IPS DF 19.7 (cell line): ENCODE data around the gene TSPAN32.
"Not testable (repeated sequence)": the region's sequence is repeated elsewhere in the genome, so short reads cannot be mapped to it uniquely, and the experiment has no call there.

ENCODE experiments used
- DNase-seq: peaks from one replicate; pipeline ENCODE4 v3.0.0-alpha.2; 2013; ENCODE audit warnings: low read depth, low spot score

TSPAN32 gene

GRCh38 chr11:2267306-2267850, 34.4 kb upstream of the TSPAN32 start:
- no peak for DNase-seq

- no peak for DNase-seq
Observed at GRCh38 chr11:2267851-2268728, 33.7 kb upstream of the TSPAN32 start.

- no peak for DNase-seq
Observed at GRCh38 chr11:2268729-2269600, 32.8 kb upstream of the TSPAN32 start.

- peak; percentile 77 for DNase-seq
Observed at GRCh38 chr11:2269601-2270321, 32.1 kb upstream of the TSPAN32 start.

GRCh38 chr11:2270322-2271076, 31.3 kb upstream of the TSPAN32 start, which contains the start of gene ASCL2:
TSS of gene ASCL2 (minus strand) at chr11:2270588. CDS start at chr11:2270332, 256 bp downstream.
- no peak for DNase-seq

- DNase-seq: no peak
Observed at GRCh38 chr11:2271077-2271326, 30.8 kb upstream of the TSPAN32 start.

- DNase-seq: no peak
Observed at GRCh38 chr11:2271327-2272227, 30.2 kb upstream of the TSPAN32 start.

GRCh38 chr11:2272228-2272945, 29.4 kb upstream of the TSPAN32 start:
- DNase-seq: no peak

GRCh38 chr11:2272946-2273280, 28.9 kb upstream of the TSPAN32 start:
- DNase-seq: no peak

- DNase-seq: no peak
Observed at GRCh38 chr11:2273311-2273710, 28.5 kb upstream of the TSPAN32 start.

- no peak for DNase-seq
Observed at GRCh38 chr11:2273771-2274170, 28.0 kb upstream of the TSPAN32 start.

GRCh38 chr11:2275334-2276279, 26.2 kb upstream of the TSPAN32 start:
- no peak for DNase-seq

GRCh38 chr11:2276280-2277007, 25.4 kb upstream of the TSPAN32 start:
- no peak for DNase-seq

- no peak for DNase-seq
Observed at GRCh38 chr11:2277008-2277346, 24.8 kb upstream of the TSPAN32 start.

GRCh38 chr11:2277933-2278523, 23.8 kb upstream of the TSPAN32 start:
- no peak for DNase-seq

GRCh38 chr11:2280208-2280607, 21.6 kb upstream of the TSPAN32 start:
- DNase-seq: no peak

GRCh38 chr11:2286350-2286749, 15.5 kb upstream of the TSPAN32 start:
- not testable (repeated sequence) for DNase-seq
